Muscle of leg (tissue), 11 donors: ENCODE measurements around the gene RCOR1. TPM values are rescaled to one million over a fixed set of nuclear protein-coding genes. Genes with fewer than 3 reads are reported as not detected.

Source experiments
- DNase-seq: peaks from one replicate; pipeline ENCODE4 v3.0.0; 2013
- H3K27ac ChIP-seq: one replicate; pipeline ENCODE4 v1.5.1; 2013; ENCODE audit warnings: mild to moderate bottlenecking, low read length, control low read depth
- H3K27me3 ChIP-seq: one replicate; pipeline ENCODE4 v1.6.1; 2013; ENCODE audit warnings: low read length; ENCODE audit not compliant: control insufficient read depth, insufficient read depth
- H3K36me3 ChIP-seq: one replicate; pipeline ENCODE4 v1.6.1; 2013; ENCODE audit warnings: low read length; ENCODE audit not compliant: control insufficient read depth, insufficient read depth
- H3K4me1 ChIP-seq: one replicate; pipeline ENCODE4 v1.6.1; 2013; ENCODE audit warnings: low read length; ENCODE audit not compliant: control insufficient read depth, insufficient read depth
- H3K4me3 ChIP-seq: one replicate; pipeline ENCODE4 v1.5.1; 2013; ENCODE audit warnings: low read length, control low read depth
- H3K9me3 ChIP-seq: replicated peaks from 2 replicates; pipeline ENCODE4 v1.6.1; 2013; ENCODE audit warnings: low read depth, low read length; ENCODE audit not compliant: control insufficient read depth
- WGBS: methylation state at CpG from one replicate; pipeline ENCODE4 v1.1.5; 2013; ENCODE audit warnings: missing lambda C conversion rate; ENCODE audit not compliant: insufficient coverage; 5-methylcytosine and 5-hydroxymethylcytosine counted together
- polyA plus RNA-seq, 8 donors: library from polyadenylated mRNA; unstranded; fragments of 120-200 nt; gene quantifications; one replicate each; pipeline versions ENCODE4 v1.2.1 to v1.2.3, GENCODE V29; 2013; ENCODE audit warnings: inconsistent platforms in 1 of 8, low replicate concordance in 1 of 8; ENCODE audit not compliant: insufficient read length in 8 of 8, insufficient read depth in 1 of 8
- total RNA-seq: library from RNA; stranded (reverse); fragments of 120-200 nt; gene quantifications from one replicate; pipeline ENCODE4 v1.2.4, GENCODE V29; 2013

RCOR1 gene
- total and polyA plus RNA-seq, 9 donors, result 16.2 to 38.7 (median 29.4) TPM

- peak; percentile 78 for DNase-seq
- 23% methylated on average over 3 of the region's 4 CpGs for WGBS
Observed at GRCh38 chr14:102779084-102779462, 186.6 kb downstream of the RCOR1 start.

GRCh38 chr14:102779574-102780315 is 187.3 kb downstream of the RCOR1 start:
- Histone ChIP-seq H3K4me1 (peaks cover 12% of the 10 kb centered on the region), H3K4me3 (no peak overlapping the region), H3K9me3 (no peaks in the 10 kb centered on the region), H3K27ac (no peak overlapping the region), H3K36me3 (no peaks in the 10 kb centered on the region), H3K27me3 (no peaks in the 10 kb centered on the region)
- 40% methylated on average over 7 of the region's 13 CpGs for WGBS
- DNase-seq, result peak; percentile 64

More at GRCh38 chr14:102779084-102779462, 186.6 kb downstream of the RCOR1 start:
- H3K9me3 ChIP-seq, result no peaks in the 10 kb centered on the region
- no peaks in the 10 kb centered on the region for H3K36me3 ChIP-seq
- H3K27me3 ChIP-seq, result no peaks in the 10 kb centered on the region
- no peak overlapping the region for H3K4me3 ChIP-seq
- H3K4me1 ChIP-seq, result peaks cover 14% of the 10 kb centered on the region
- H3K27ac ChIP-seq, result no peak overlapping the region

Other genes starting within 250 kb of the RCOR1 start
- gene CINP, start 229.8 kb upstream of the RCOR1 start, total RNA-seq, result 30.1 TPM
- gene CINP, start 229.8 kb upstream of the RCOR1 start, polyA plus RNA-seq, result 10 to 100 TPM; 26.2 to 35.0 (median 31.4) TPM
- gene TECPR2, start 229.7 kb upstream of the RCOR1 start, total RNA-seq, result 8.3 TPM
- gene TECPR2, start 229.7 kb upstream of the RCOR1 start, polyA plus RNA-seq, result 10 to 100 TPM; 10.7 to 15.1 (median 12.2) TPM
- gene ANKRD9, start 82.9 kb upstream of the RCOR1 start, total RNA-seq, result 17.9 TPM
- gene ANKRD9, start 82.9 kb upstream of the RCOR1 start, polyA plus RNA-seq, result 10 to 100 TPM in 6 of 8 donors, 1 to 10 TPM in 2; 9.1 to 23.5 (median 12.3) TPM
- 9.4 TPM for gene TRAF3, start 184.8 kb downstream of the RCOR1 start, total RNA-seq
- gene TRAF3, start 184.8 kb downstream of the RCOR1 start, polyA plus RNA-seq, result 10 to 100 TPM; 10.0 to 19.7 (median 13.8) TPM